Activated B cell treated with CpG ODN at 0.5 μM for 24 hours (primary cell): Measurements from ENCODE around the gene SMR3B. TPM values are rescaled to one million over a fixed set of nuclear protein-coding genes. Genes with fewer than 3 reads are reported as not detected.

Experiments used
- ATAC-seq: fragments of 200-7000 bp; cut with Tn5 transposase; one replicate; pipeline ENCODE4 v1.10.0; 2021; ENCODE audit warnings: low read depth, mild to moderate bottlenecking, moderate library complexity
- CTCF ChIA-PET: fragments of 350-600 bp; sonication (Branson Sonifier 250); formaldehyde crosslinking; loops from one replicate; lab custom pipeline; 2021; ENCODE audit warnings: antibody characterized with exemption; lab: Charles Lee
- POLR2A ChIA-PET: fragments of 350-600 bp; sonication (Branson Sonifier 250); formaldehyde crosslinking; loops from one replicate; lab custom pipeline; 2021; ENCODE audit warnings: antibody characterized with exemption; lab: Charles Lee
- DNase-seq: peaks from one replicate; pipeline ENCODE4 v3.0.0; 2022
- H3K27ac Mint-ChIP-seq: one replicate; pipeline ENCODE4 v1.8.0; 2020; ENCODE audit warnings: mixed read lengths
- H3K27me3 Mint-ChIP-seq: one replicate; pipeline ENCODE4 v1.8.0; 2021; ENCODE audit warnings: mixed read lengths
- H3K36me3 Mint-ChIP-seq: one replicate; pipeline ENCODE4 v1.8.0; 2021; ENCODE audit warnings: low read depth, mixed read lengths
- H3K4me1 Mint-ChIP-seq: one replicate; pipeline ENCODE4 v1.8.0; 2021; ENCODE audit warnings: mixed read lengths
- H3K4me3 Mint-ChIP-seq: one replicate; pipeline ENCODE4 v1.8.0; 2020; ENCODE audit warnings: mild to moderate bottlenecking, mixed read lengths
- H3K9me3 Mint-ChIP-seq: one replicate; pipeline ENCODE4 v1.8.0; 2020; ENCODE audit warnings: mixed read lengths
- CTCF ChIP-seq: fragments of 200-600 bp; IDR thresholded peaks from one replicate; pipeline ENCODE4 v1.8.0; 2022; ENCODE audit warnings: antibody characterized with exemption, mild to moderate bottlenecking
- intact Hi-C: fragments of 100-400 bp; cut with micrococcal nuclease; formaldehyde crosslinking; loops from one replicate; pipeline ENCODE4 v1.15.1; 2024
- total RNA-seq: library from RNA; stranded (reverse); gene quantifications from 2 replicates; pipeline ENCODE4 v1.2.3, GENCODE V29; 2022

The SMR3B gene
- total RNA-seq, 1 donor from 2014 or later, result not detected

GRCh38 chr4:70437197-70437596 lies 54.3 kb downstream of the SMR3B start:
- intact Hi-C loops, result no loop called here
- CTCF ChIA-PET, result no interaction called here
- Mint-ChIP-seq H3K27ac (no peak overlapping the region), H3K4me1 (no peaks in the 10 kb centered on the region), H3K4me3 (no peak overlapping the region), H3K9me3 (peaks cover 2% of the 10 kb centered on the region), H3K36me3 (no peaks in the 10 kb centered on the region), H3K27me3 (no peaks in the 10 kb centered on the region)
- ATAC-seq (no peak), DNase-seq (no peak)
- TF ChIP-seq CTCF, result no peak
- POLR2A ChIA-PET, result no interaction called here

Other genes starting within 250 kb of the SMR3B start
- not detected in 2 replicates for gene PRR27, start 228.9 kb upstream of the SMR3B start, total RNA-seq
- not detected in 2 replicates for gene ODAM, start 187.4 kb upstream of the SMR3B start, total RNA-seq
- not detected in 2 replicates for gene FDCSP, start 157.0 kb upstream of the SMR3B start, total RNA-seq
- gene CSN3, start 140.5 kb upstream of the SMR3B start, total RNA-seq, result not detected in 2 replicates
- not detected in 2 replicates for gene CABS1, start 48.1 kb upstream of the SMR3B start, total RNA-seq
- not detected in 2 replicates for gene SMR3A, start 22.4 kb upstream of the SMR3B start, total RNA-seq
- not detected in 2 replicates for gene OPRPN, start 14.8 kb downstream of the SMR3B start, total RNA-seq
- not detected in 2 replicates for gene MUC7, start 89.1 kb downstream of the SMR3B start, total RNA-seq
- not detected in 2 replicates for gene AMTN, start 135.4 kb downstream of the SMR3B start, total RNA-seq
- not detected in 2 replicates for gene AMBN, start 209.1 kb downstream of the SMR3B start, total RNA-seq
- 0.10 TPM in 1 of 2 replicates, not detected in the other for gene ENAM, start 245.6 kb downstream of the SMR3B start, total RNA-seq